ENCODE measurements around the gene PWWP3B. TPM values are rescaled to one million over a fixed set of nuclear protein-coding genes. Genes with fewer than 3 reads are reported as not detected.
A peak's percentile ranks its signal among the peaks of the same experiment; 100 is the strongest.

The PWWP3B gene
- total RNA-seq, result 10 to 100 TPM in 1 of 3 donors, 1 to 10 TPM in 2; 2.6 to 13.9 (median 7.0) TPM

- peak in 1 of 2 donors; percentile 50 for DNase-seq (ENCODE audit: low spot score in 2 of 2)
- intact Hi-C loops (cut with DNase I; ENCODE audit: low total_unique reads), result no loop called here
- TF ChIP-seq POLR2AphosphoS5 (IDR thresholded peaks at IDR 0.05), result no peak
- TF ChIP-seq POLR2A (IDR thresholded peaks at IDR 0.05), result no peak
- TF ChIP-seq CTCF (IDR thresholded peaks at IDR 0.05), result no peak
- H3K4me3 ChIP-seq, result peak within 1 kb of the TSS in 2 of 3 donors; percentile 24 to 34
- no peaks in the 10 kb centered on the region for H3K4me1 ChIP-seq
- H3K27me3 ChIP-seq, result peaks cover 0 to 20% of the 10 kb centered on the region in 2 donors
- no peaks in the 10 kb centered on the region for H3K9me3 ChIP-seq
- H3K36me3 ChIP-seq, result no peaks in the 10 kb centered on the region
- no peak within 1 kb of the TSS for H3K27ac ChIP-seq
These were observed at the start of gene PWWP3B for GRCh38 chrX:106168107-106168506. Gene PWWP3B, plus strand, starts transcription at chrX:106168305. Its CDS starts 37,128 bp downstream, at chrX:106205433.

- Histone ChIP-seq H3K9me3 (peaks cover 0 to 9% of the 10 kb centered on the region in 2 donors), H3K36me3 (no peaks in the 10 kb centered on the region), H3K27ac (no peak overlapping the region), H3K27me3 (peaks cover 0 to 17% of the 10 kb centered on the region in 2 donors), H3K4me1 (no peaks in the 10 kb centered on the region), H3K4me3 (no peak overlapping the region)
- TF ChIP-seq CTCF (IDR thresholded peaks at IDR 0.05) (no peak), POLR2AphosphoS5 (IDR thresholded peaks at IDR 0.05) (no peak), POLR2A (IDR thresholded peaks at IDR 0.05) (no peak)
- intact Hi-C loops (cut with DNase I; ENCODE audit: low total_unique reads), result no loop called here
- no peak for DNase-seq (ENCODE audit: low spot score in 2 of 2)
These were observed 29.1 kb upstream of the PWWP3B start for GRCh38 chrX:106139048-106139447.

- Histone ChIP-seq H3K4me1 (no peaks in the 10 kb centered on the region), H3K27me3 (peaks cover 0 to 13% of the 10 kb centered on the region in 2 donors), H3K27ac (no peak overlapping the region), H3K4me3 (no peak overlapping the region), H3K36me3 (no peaks in the 10 kb centered on the region), H3K9me3 (peaks cover 0 to 17% of the 10 kb centered on the region in 2 donors)
- intact Hi-C loops (cut with DNase I; ENCODE audit: low total_unique reads), result no loop called here
- DNase-seq (ENCODE audit: low spot score in 2 of 2), result no peak
- TF ChIP-seq POLR2AphosphoS5 (IDR thresholded peaks at IDR 0.05) (no peak), CTCF (IDR thresholded peaks at IDR 0.05) (no peak), POLR2A (IDR thresholded peaks at IDR 0.05) (no peak)
These were observed 23.1 kb upstream of the PWWP3B start for GRCh38 chrX:106144755-106145639.

GRCh38 chrX:106150701-106151100, 17.4 kb upstream of the PWWP3B start:
- no peak overlapping the region for H3K27ac ChIP-seq
- no peak overlapping the region for H3K4me3 ChIP-seq
- no peaks in the 10 kb centered on the region for H3K4me1 ChIP-seq
- no peaks in the 10 kb centered on the region for H3K36me3 ChIP-seq
- DNase-seq (ENCODE audit: low spot score in 2 of 2), result no peak
- intact Hi-C loops (cut with DNase I; ENCODE audit: low total_unique reads), result no loop called here
- no peaks in the 10 kb centered on the region for H3K9me3 ChIP-seq
- TF ChIP-seq POLR2A (IDR thresholded peaks at IDR 0.05) (no peak), POLR2AphosphoS5 (IDR thresholded peaks at IDR 0.05) (no peak), CTCF (IDR thresholded peaks at IDR 0.05) (no peak)
- H3K27me3 ChIP-seq, result peaks cover 0 to 5% of the 10 kb centered on the region in 2 donors

GRCh38 chrX:106159861-106160282, 8.2 kb upstream of the PWWP3B start:
- no peak for DNase-seq (ENCODE audit: low spot score in 2 of 2)
- no peak for TF ChIP-seq CTCF (IDR thresholded peaks at IDR 0.05)
- no peak for TF ChIP-seq POLR2AphosphoS5 (IDR thresholded peaks at IDR 0.05)
- TF ChIP-seq POLR2A (IDR thresholded peaks at IDR 0.05), result no peak
- intact Hi-C loops (cut with DNase I; ENCODE audit: low total_unique reads), result no loop called here
- Histone ChIP-seq H3K27ac (no peak overlapping the region), H3K9me3 (no peaks in the 10 kb centered on the region), H3K4me1 (no peaks in the 10 kb centered on the region), H3K4me3 (no peak overlapping the region), H3K36me3 (no peaks in the 10 kb centered on the region), H3K27me3 (peaks cover 0 to 28% of the 10 kb centered on the region in 2 donors)

Data from breast epithelium (tissue), 4 donors.